Lung (tissue), 12 donors: ENCODE data around the gene PPM1N. TPM values are rescaled to one million over a fixed set of nuclear protein-coding genes. Genes with fewer than 3 reads are reported as not detected.

ENCODE experiments used
- ATAC-seq: fragments of 200-7000 bp; cut with Tn5 transposase; one replicate; pipeline ENCODE4 v1.9.1; 2020; ENCODE audit warnings: moderate number of reproducible peaks; ENCODE audit not compliant: insufficient read depth, low FRiP score
- DNase-seq, 3 donors: peaks; one replicate each; pipeline ENCODE4 v3.0.0-alpha.2; 2013 to 2017
- H3K27ac ChIP-seq, 2 donors: one replicate each; pipeline ENCODE4 v1.5.1; 2013; ENCODE audit warnings: mild to moderate bottlenecking in 2 of 2, moderate library complexity in 2 of 2, control low read depth in 1 of 2, inconsistent platforms in 1 of 2, low read depth in 1 of 2, low read length in 1 of 2
- H3K27me3 ChIP-seq, 3 donors: one replicate each; pipeline ENCODE4 v1.5.1; 2013; ENCODE audit warnings: low read length in 2 of 3; ENCODE audit not compliant: control insufficient read depth in 3 of 3, insufficient read depth in 3 of 3
- H3K36me3 ChIP-seq, 4 donors: one replicate each; pipeline ENCODE4 v1.5.1; 2013; ENCODE audit warnings: low read length in 4 of 4, mild to moderate bottlenecking in 1 of 4, moderate library complexity in 1 of 4; ENCODE audit not compliant: control insufficient read depth in 4 of 4, insufficient read depth in 4 of 4
- H3K4me1 ChIP-seq, 5 donors: one replicate each; pipeline ENCODE4 v1.5.1; 2013; ENCODE audit warnings: low read length in 5 of 5, mild to moderate bottlenecking in 2 of 5, moderate library complexity in 1 of 5; ENCODE audit not compliant: control insufficient read depth in 5 of 5, insufficient read depth in 5 of 5
- H3K4me3 ChIP-seq: one replicate; pipeline ENCODE4 v1.5.1; 2013; ENCODE audit warnings: mild to moderate bottlenecking, control low read depth, moderate library complexity
- H3K9ac ChIP-seq, 2 donors: one replicate each; pipeline ENCODE4 v1.5.1; 2013; ENCODE audit warnings: low read length in 2 of 2, control low read depth in 1 of 2; ENCODE audit not compliant: insufficient read depth in 1 of 2
- H3K9me3 ChIP-seq, 4 donors: one replicate each; pipeline ENCODE4 v1.5.1; 2013; ENCODE audit warnings: low read length in 3 of 4, mild to moderate bottlenecking in 1 of 4, moderate library complexity in 1 of 4; ENCODE audit not compliant: control insufficient read depth in 4 of 4, insufficient read depth in 3 of 4
- CTCF ChIP-seq: IDR thresholded peaks from 2 replicates; pipeline ENCODE4 v1.5.1; 2012; ENCODE audit warnings: mild to moderate bottlenecking; ENCODE audit errors: control extremely low read depth, extremely low read depth
- WGBS, 2 donors: extraction: QIAGEN DNeasy Blood & Tissue Kit; methylation state at CpG; one replicate each; pipeline ENCODE4 v1.1.7; 2013; 5-methylcytosine and 5-hydroxymethylcytosine counted together
- polyA plus RNA-seq, 2 donors: library from polyadenylated mRNA; stranded (reverse); fragments of 200-250 nt; gene quantifications; one replicate each; pipeline ENCODE4 v1.2.1, GENCODE V29; 2013
- total RNA-seq, 2 donors: library from RNA; depleted of rRNA in 1 of 2; stranded (reverse); fragments of >200 nt in 1 of 2; gene quantifications; one replicate each; pipeline ENCODE4 v1.2.1, GENCODE V29; 2014 to 2021
- donor health status: control.
- donor health status: control.
- donor health status: Bipolar disorder and iron deficiency.
- donor health status: healthy.
- donor health status: DM: yes; HTN: yes; CAD: no.

Gene PPM1N
- total and polyA plus RNA-seq, 4 donors = 0.37 to 8.1 (median 1.6) TPM

- H3K27ac ChIP-seq = peak overlapping the region; percentile 88 to 91
- H3K4me3 ChIP-seq = peak overlapping the region; percentile 27
- 0 to 1% methylated on average over 59 to 66 of the region's 66 CpGs for WGBS, 2 donors
- no peak for TF ChIP-seq CTCF
- ATAC-seq (peak; percentile 92), DNase-seq (peak; percentile 94 to 95 (median 94))
- peaks cover 0 to 45% (median 3%) of the 10 kb centered on the region in 5 donors for H3K4me1 ChIP-seq
- H3K27me3 ChIP-seq = peaks cover 0 to 34% (median 26%) of the 10 kb centered on the region in 3 donors
- peak overlapping the region; percentile 74 to 88 for H3K9ac ChIP-seq
- H3K9me3 ChIP-seq = no peaks in the 10 kb centered on the region
- peaks cover 0 to 5% (median 0%) of the 10 kb centered on the region in 4 donors for H3K36me3 ChIP-seq
These were observed 28.9 kb upstream of the PPM1N start for GRCh38 chr19:45469132-45469944.

- TF ChIP-seq CTCF = no peak
- Histone ChIP-seq H3K9me3 (no peaks in the 10 kb centered on the region), H3K27ac (peak overlapping the region; percentile 82 to 91), H3K27me3 (peaks cover 0 to 27% (median 25%) of the 10 kb centered on the region in 3 donors), H3K36me3 (peaks cover 0 to 5% (median 0%) of the 10 kb centered on the region in 4 donors), H3K9ac (peak overlapping the region; percentile 70 to 74), H3K4me3 (no peak overlapping the region), H3K4me1 (peaks cover 0 to 52% (median 6%) of the 10 kb centered on the region in 5 donors)
- DNase-seq (peak in 2 of 3 donors; percentile 62 to 79), ATAC-seq (no peak)
- 45 to 50% methylated on average over 31 to 33 of the region's 33 CpGs for WGBS, 2 donors
These were observed 28.1 kb upstream of the PPM1N start for GRCh38 chr19:45469945-45470761.

GRCh38 chr19:45470762-45471081 lies 27.5 kb upstream of the PPM1N start:
- DNase-seq (no peak), ATAC-seq (no peak)
- H3K4me3 ChIP-seq = no peak overlapping the region
- peaks cover 0 to 5% (median 0%) of the 10 kb centered on the region in 4 donors for H3K36me3 ChIP-seq
- peak overlapping the region in 1 of 2 donors; percentile 1 for H3K9ac ChIP-seq
- H3K4me1 ChIP-seq = peaks cover 0 to 58% (median 6%) of the 10 kb centered on the region in 5 donors
- WGBS, 2 donors = 90 to 93% methylated on average over 15 of the region's 15 CpGs
- no peak for TF ChIP-seq CTCF
- H3K9me3 ChIP-seq = no peaks in the 10 kb centered on the region
- peaks cover 0 to 28% (median 27%) of the 10 kb centered on the region in 3 donors for H3K27me3 ChIP-seq
- H3K27ac ChIP-seq = no peak overlapping the region
